Mesenchymal stem cell (in vitro differentiated cells and primary cell): Measurements from ENCODE around the gene ESD.

Experiments
- DNase-seq: peaks from one replicate; pipeline ENCODE4 v3.0.0-alpha.2; 2013
- H2AFZ ChIP-seq: one replicate; pipeline ENCODE4 v1.6.1; 2013; ENCODE audit warnings: low read depth, mild to moderate bottlenecking, control low read depth, inconsistent platforms, low read length, moderate library complexity
- H2AK5ac ChIP-seq: 2 replicates; pipeline ENCODE4 v1.6.1; 2013; ENCODE audit warnings: low read length, moderate library complexity, mild to moderate bottlenecking, inconsistent platforms; ENCODE audit not compliant: severe bottlenecking
- H2BK120ac ChIP-seq: one replicate; pipeline ENCODE4 v1.6.1; 2013; ENCODE audit warnings: low read depth, mild to moderate bottlenecking, inconsistent platforms, low read length, moderate library complexity
- H2BK12ac ChIP-seq, 2 experiments: one replicate each; pipeline ENCODE4 v1.6.1; 2013; ENCODE audit warnings: inconsistent platforms in 2 of 2, low read length in 2 of 2, mild to moderate bottlenecking in 2 of 2, moderate library complexity in 2 of 2, control low read depth in 1 of 2
- H2BK15ac ChIP-seq: one replicate; pipeline ENCODE4 v1.6.1; 2013; ENCODE audit warnings: mild to moderate bottlenecking, low read depth, inconsistent platforms; ENCODE audit not compliant: poor library complexity, severe bottlenecking
- H2BK5ac ChIP-seq: 2 replicates; pipeline ENCODE4 v1.6.1; 2013; ENCODE audit warnings: low read depth, mild to moderate bottlenecking, low read length, control low read depth, inconsistent platforms; ENCODE audit not compliant: poor library complexity, severe bottlenecking
- H3K14ac ChIP-seq, 2 experiments: one replicate each; pipeline ENCODE4 v1.6.1; 2013; ENCODE audit warnings: inconsistent platforms in 2 of 2, low read length in 2 of 2, control low read depth in 1 of 2, mild to moderate bottlenecking in 1 of 2, moderate library complexity in 1 of 2
- H3K18ac ChIP-seq, 2 experiments: one replicate each; pipeline ENCODE4 v1.6.1; 2013; ENCODE audit warnings: inconsistent platforms in 2 of 2, low read length in 2 of 2, control low read depth in 1 of 2, low read depth in 1 of 2, mild to moderate bottlenecking in 1 of 2
- H3K23ac ChIP-seq, 2 experiments: one replicate each; pipeline ENCODE4 v1.6.1; 2013; ENCODE audit warnings: inconsistent platforms in 2 of 2, low read length in 2 of 2, mild to moderate bottlenecking in 2 of 2, moderate library complexity in 2 of 2, control low read depth in 1 of 2
- H3K27ac ChIP-seq: 2 replicates; pipeline ENCODE4 v1.5.1; 2013; ENCODE audit warnings: mild to moderate bottlenecking, moderate library complexity, low read length, control low read depth, inconsistent platforms; ENCODE audit not compliant: poor library complexity, severe bottlenecking
- H3K27me3 ChIP-seq, 2 experiments: 2 replicates each; pipeline versions ENCODE4 v1.6.1 to v1.7.0; 2013; ENCODE audit warnings: low read length in 2 of 2, mild to moderate bottlenecking in 2 of 2, moderate library complexity in 2 of 2, control low read depth in 1 of 2, inconsistent platforms in 1 of 2; ENCODE audit not compliant: control insufficient read depth in 1 of 2, insufficient read depth in 1 of 2
- H3K36me3 ChIP-seq, 2 experiments: 2 replicates each; pipeline versions ENCODE4 v1.6.1 to v1.7.0; 2013; ENCODE audit warnings: low read length in 2 of 2, control low read depth in 1 of 2, inconsistent platforms in 1 of 2, low read depth in 1 of 2, mild to moderate bottlenecking in 1 of 2; ENCODE audit not compliant: insufficient read depth in 2 of 2, control insufficient read depth in 1 of 2
- H3K4ac ChIP-seq, 2 experiments: one replicate each; pipeline ENCODE4 v1.6.1; 2013; ENCODE audit warnings: inconsistent platforms in 2 of 2, low read length in 2 of 2, mild to moderate bottlenecking in 2 of 2, moderate library complexity in 2 of 2, control low read depth in 1 of 2, low read depth in 1 of 2
- H3K4me1 ChIP-seq: 2 replicates; pipeline ENCODE4 v1.6.1; 2013; ENCODE audit warnings: low read depth, low read length, control low read depth; ENCODE audit not compliant: control insufficient read depth, insufficient read depth
- H3K4me2 ChIP-seq: 2 replicates; pipeline ENCODE4 v1.6.1; 2013; ENCODE audit warnings: low read length, mild to moderate bottlenecking, inconsistent platforms; ENCODE audit not compliant: poor library complexity, severe bottlenecking
- H3K4me3 ChIP-seq, 2 experiments: 2 replicates each; pipeline versions ENCODE4 v1.5.1 to v1.7.0; 2013; ENCODE audit warnings: low read length in 2 of 2, mild to moderate bottlenecking in 2 of 2, control low read depth in 1 of 2, low read depth in 1 of 2; ENCODE audit not compliant: insufficient read depth in 1 of 2
- H3K79me1 ChIP-seq: replicated peaks from 2 replicates; pipeline ENCODE4 v1.6.1; 2013; ENCODE audit warnings: mild to moderate bottlenecking, control low read depth, low read length, inconsistent platforms; ENCODE audit not compliant: poor library complexity, severe bottlenecking
- H3K9ac ChIP-seq: 2 replicates; pipeline ENCODE4 v1.7.0; 2013; ENCODE audit warnings: mild to moderate bottlenecking, low read length, moderate library complexity
- H3K9me3 ChIP-seq: 2 replicates; pipeline ENCODE4 v1.7.0; 2013; ENCODE audit warnings: mild to moderate bottlenecking, low read length; ENCODE audit not compliant: control insufficient read depth
- H4K8ac ChIP-seq: one replicate; pipeline ENCODE4 v1.6.1; 2013; ENCODE audit warnings: inconsistent platforms, mild to moderate bottlenecking, low read length, moderate library complexity
- H4K91ac ChIP-seq: one replicate; pipeline ENCODE4 v1.6.1; 2013; ENCODE audit warnings: mild to moderate bottlenecking, low read length, inconsistent platforms
- WGBS: methylation state at CpG from one replicate; pipeline ENCODE4 v1.1.7; 2013; ENCODE audit warnings: mixed read lengths; 5-methylcytosine and 5-hydroxymethylcytosine counted together

The ESD gene

GRCh38 chr13:46751811-46752635 lies 44.9 kb downstream of the ESD start:
- Histone ChIP-seq H2AFZ (no peak overlapping the region), H3K4me1 (peaks cover 2% of the 10 kb centered on the region), H3K79me1 (peaks cover 3% of the 10 kb centered on the region), H3K4ac (no peak overlapping the region), H2AK5ac (no peak overlapping the region), H2BK5ac (no peak overlapping the region), H3K14ac (no peak overlapping the region), H3K23ac (no peak overlapping the region), H3K18ac (no peak overlapping the region), H4K8ac (no peak overlapping the region), H3K27me3 (no peaks in the 10 kb centered on the region), H3K36me3 (peaks cover 21 to 43% of the 10 kb centered on the region in 2 experiments), H3K9ac (no peak overlapping the region), H3K4me2 (no peak overlapping the region), H2BK12ac (no peak overlapping the region), H2BK15ac (no peak overlapping the region), H4K91ac (no peak overlapping the region), H2BK120ac (no peak overlapping the region), H3K4me3 (no peak overlapping the region), H3K27ac (no peak overlapping the region), H3K9me3 (no peaks in the 10 kb centered on the region)
- DNase-seq, result no peak
- 91% methylated on average over 6 of the region's 7 CpGs for WGBS

DNA sequence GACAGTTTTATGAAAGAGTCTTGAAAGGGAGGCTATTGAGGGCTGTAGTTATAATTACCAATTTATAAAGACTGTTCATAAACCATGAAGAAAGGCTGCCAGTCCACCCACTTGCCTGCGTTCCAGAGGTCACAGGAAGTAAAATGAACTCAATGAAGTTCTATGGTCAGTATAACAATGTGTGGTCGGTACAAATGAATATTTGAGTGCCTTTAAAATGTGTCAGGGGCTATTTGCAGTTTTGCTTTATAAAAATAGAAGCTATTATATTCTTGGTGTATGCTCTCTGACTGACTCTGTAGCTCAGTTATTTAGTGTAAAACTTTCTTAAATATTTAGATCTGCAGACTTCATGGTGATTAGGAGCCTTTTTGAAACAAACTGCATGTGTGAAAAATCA lies 47.0 kb downstream of the ESD start:
- Histone ChIP-seq H4K91ac (no peak overlapping the region), H3K79me1 (peaks cover 9% of the 10 kb centered on the region), H2AFZ (no peak overlapping the region), H2AK5ac (no peak overlapping the region), H2BK120ac (no peak overlapping the region), H3K9me3 (no peaks in the 10 kb centered on the region), H3K27me3 (no peaks in the 10 kb centered on the region), H3K18ac (no peak overlapping the region), H3K23ac (no peak overlapping the region), H2BK15ac (no peak overlapping the region), H3K36me3 (peaks cover 33 to 62% of the 10 kb centered on the region in 2 experiments), H2BK12ac (no peak overlapping the region), H3K27ac (no peak overlapping the region), H3K4me1 (no peaks in the 10 kb centered on the region), H4K8ac (no peak overlapping the region), H2BK5ac (no peak overlapping the region), H3K9ac (no peak overlapping the region), H3K4me2 (no peak overlapping the region), H3K4me3 (no peak overlapping the region), H3K4ac (no peak overlapping the region), H3K14ac (no peak overlapping the region)
- 78% methylated on average over 2 of the region's 2 CpGs for WGBS
- DNase-seq, result no peak

DNA sequence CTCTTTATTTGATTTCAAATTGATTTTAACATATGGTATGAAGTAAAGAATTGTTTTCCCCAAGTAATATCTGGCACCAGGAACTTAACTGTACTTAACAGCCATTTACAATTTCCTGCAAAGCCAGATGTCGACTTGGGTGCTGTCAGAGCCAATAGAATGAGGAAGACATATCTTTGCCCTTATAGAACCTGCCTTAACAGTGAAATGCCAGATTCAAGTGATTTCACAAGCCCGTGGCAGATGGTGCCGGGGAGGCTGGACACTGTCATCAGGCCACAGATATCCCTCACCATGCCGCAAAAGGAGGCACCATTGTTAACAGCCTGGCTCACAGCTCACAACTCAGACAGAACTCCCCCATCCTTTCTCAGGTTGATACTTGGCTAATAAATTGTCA lies 48.7 kb downstream of the ESD start:
- no peak overlapping the region for H2BK120ac ChIP-seq
- H3K36me3 ChIP-seq, result peaks cover 37 to 69% of the 10 kb centered on the region in 2 experiments
- H3K27me3 ChIP-seq, result no peaks in the 10 kb centered on the region
- H2BK15ac ChIP-seq, result no peak overlapping the region
- peaks cover 9% of the 10 kb centered on the region for H3K79me1 ChIP-seq
- no peak overlapping the region for H4K91ac ChIP-seq
- no peak overlapping the region for H3K9ac ChIP-seq
- H3K4me3 ChIP-seq, result no peak overlapping the region
- H3K4ac ChIP-seq, result no peak overlapping the region
- H3K23ac ChIP-seq, result no peak overlapping the region
- no peak overlapping the region for H3K4me2 ChIP-seq
- no peak overlapping the region for H3K14ac ChIP-seq
- no peaks in the 10 kb centered on the region for H3K4me1 ChIP-seq
- H2AFZ ChIP-seq, result no peak overlapping the region
- no peak overlapping the region for H4K8ac ChIP-seq
- H3K9me3 ChIP-seq, result no peaks in the 10 kb centered on the region
- H2BK12ac ChIP-seq, result no peak overlapping the region
- no peak overlapping the region for H3K18ac ChIP-seq
- no peak overlapping the region for H2BK5ac ChIP-seq
- no peak for DNase-seq
- 61% methylated on average over 4 of the region's 4 CpGs for WGBS
- H3K27ac ChIP-seq, result no peak overlapping the region
- H2AK5ac ChIP-seq, result no peak overlapping the region

GRCh38 chr13:46747031-46747820 lies 49.7 kb downstream of the ESD start:
- Histone ChIP-seq H3K27me3 (no peaks in the 10 kb centered on the region), H3K36me3 (peaks cover 39 to 68% of the 10 kb centered on the region in 2 experiments), H3K27ac (no peak overlapping the region), H4K91ac (no peak overlapping the region), H2AFZ (no peak overlapping the region), H3K79me1 (peaks cover 9% of the 10 kb centered on the region), H3K4me3 (no peak overlapping the region), H3K4me2 (no peak overlapping the region), H2AK5ac (no peak overlapping the region), H2BK15ac (no peak overlapping the region), H2BK5ac (no peak overlapping the region), H3K18ac (no peak overlapping the region), H2BK120ac (no peak overlapping the region), H3K4ac (no peak overlapping the region), H3K9me3 (no peaks in the 10 kb centered on the region), H3K14ac (no peak overlapping the region), H4K8ac (no peak overlapping the region), H3K9ac (no peak overlapping the region), H2BK12ac (no peak overlapping the region), H3K23ac (no peak overlapping the region), H3K4me1 (no peaks in the 10 kb centered on the region)
- no peak for DNase-seq
- 96% methylated on average over 7 of the region's 8 CpGs for WGBS
